ENCODE data around the gene NTN5.
"Not testable (repeated sequence)": the region's sequence is repeated elsewhere in the genome, so short reads cannot be mapped to it uniquely, and the experiment has no call there.

The NTN5 gene

GRCh38 chr19:48703316-48703715, 30.5 kb upstream of the NTN5 start:
- DNase-seq: no peak
- in situ Hi-C loops (cut with MboI; ENCODE audit: low pct_unique_long_range_greater_than_20kb, low sequenced_read_pairs): no loop called here

- DNase-seq: no peak
- in situ Hi-C loops (cut with MboI; ENCODE audit: low pct_unique_long_range_greater_than_20kb, low sequenced_read_pairs): no loop called here
Observed at GRCh38 chr19:48702701-48703100, 29.9 kb upstream of the NTN5 start.

GRCh38 chr19:48698046-48698445, 25.2 kb upstream of the NTN5 start:
- peak; percentile 82 for DNase-seq
- in situ Hi-C loops (cut with MboI; ENCODE audit: low pct_unique_long_range_greater_than_20kb, low sequenced_read_pairs): no loop called here

- no peak for DNase-seq
- in situ Hi-C loops (cut with MboI; ENCODE audit: low pct_unique_long_range_greater_than_20kb, low sequenced_read_pairs): no loop called here
Observed at GRCh38 chr19:48696353-48697010, 23.7 kb upstream of the NTN5 start.

GRCh38 chr19:48695743-48696352, 23.0 kb upstream of the NTN5 start, which contains the start of gene FUT2:
Gene FUT2, plus strand, starts transcription at chr19:48695971. Its CDS starts 6,986 bp downstream, at chr19:48702957.
- in situ Hi-C loops (cut with MboI; ENCODE audit: low pct_unique_long_range_greater_than_20kb, low sequenced_read_pairs): no loop called here
- no peak for DNase-seq

- DNase-seq; in situ Hi-C loops (cut with MboI; ENCODE audit: low pct_unique_long_range_greater_than_20kb, low sequenced_read_pairs): not testable (repeated sequence)
Observed at GRCh38 chr19:48693629-48694028, 20.8 kb upstream of the NTN5 start.

- in situ Hi-C loops (cut with MboI; ENCODE audit: low pct_unique_long_range_greater_than_20kb, low sequenced_read_pairs): no loop called here
Observed at GRCh38 chr19:48689449-48689848, 16.6 kb upstream of the NTN5 start.

GRCh38 chr19:48687776-48688175, 15.0 kb upstream of the NTN5 start:
- no peak for DNase-seq
- in situ Hi-C loops (cut with MboI; ENCODE audit: low pct_unique_long_range_greater_than_20kb, low sequenced_read_pairs): no loop called here

More at GRCh38 chr19:48689449-48689848, 16.6 kb upstream of the NTN5 start:
- DNase-seq: no peak

- in situ Hi-C loops (cut with MboI; ENCODE audit: low pct_unique_long_range_greater_than_20kb, low sequenced_read_pairs); DNase-seq: not testable (repeated sequence)
Observed at GRCh38 chr19:48686637-48687036, 13.8 kb upstream of the NTN5 start.

GRCh38 chr19:48686088-48686487, 13.3 kb upstream of the NTN5 start:
- in situ Hi-C loops (cut with MboI; ENCODE audit: low pct_unique_long_range_greater_than_20kb, low sequenced_read_pairs): no loop called here

GRCh38 chr19:48685583-48685982, 12.8 kb upstream of the NTN5 start:
- DNase-seq: no peak
- in situ Hi-C loops (cut with MboI; ENCODE audit: low pct_unique_long_range_greater_than_20kb, low sequenced_read_pairs): no loop called here

More at GRCh38 chr19:48686088-48686487, 13.3 kb upstream of the NTN5 start:
- DNase-seq: no peak

- in situ Hi-C loops (cut with MboI; ENCODE audit: low pct_unique_long_range_greater_than_20kb, low sequenced_read_pairs): no loop called here
- DNase-seq: no peak
Observed at GRCh38 chr19:48683349-48683748, 10.5 kb upstream of the NTN5 start.

GRCh38 chr19:48681127-48681470, 8.3 kb upstream of the NTN5 start:
- DNase-seq: peak; percentile 90

GRCh38 chr19:48680436-48681126, 7.8 kb upstream of the NTN5 start:
- DNase-seq: no peak
- in situ Hi-C loops (cut with MboI; ENCODE audit: low pct_unique_long_range_greater_than_20kb, low sequenced_read_pairs): no loop called here

More at GRCh38 chr19:48681127-48681470, 8.3 kb upstream of the NTN5 start:
- in situ Hi-C loops (cut with MboI; ENCODE audit: low pct_unique_long_range_greater_than_20kb, low sequenced_read_pairs): no loop called here

GRCh38 chr19:48680006-48680405, 7.2 kb upstream of the NTN5 start:
- DNase-seq; in situ Hi-C loops (cut with MboI; ENCODE audit: low pct_unique_long_range_greater_than_20kb, low sequenced_read_pairs): not testable (repeated sequence)

GRCh38 chr19:48678201-48678600, 5.4 kb upstream of the NTN5 start:
- DNase-seq: no peak
- in situ Hi-C loops (cut with MboI; ENCODE audit: low pct_unique_long_range_greater_than_20kb, low sequenced_read_pairs): no loop called here

- in situ Hi-C loops (cut with MboI; ENCODE audit: low pct_unique_long_range_greater_than_20kb, low sequenced_read_pairs): no loop called here
- no peak for DNase-seq
Observed at GRCh38 chr19:48676887-48677286, 4.1 kb upstream of the NTN5 start.

GRCh38 chr19:48676487-48676886, 3.7 kb upstream of the NTN5 start:
- in situ Hi-C loops (cut with MboI; ENCODE audit: low pct_unique_long_range_greater_than_20kb, low sequenced_read_pairs): no loop called here
- DNase-seq: no peak

- peak; percentile 90 for DNase-seq
- in situ Hi-C loops (cut with MboI; ENCODE audit: low pct_unique_long_range_greater_than_20kb, low sequenced_read_pairs): no loop called here
Observed at GRCh38 chr19:48674921-48675824, 2.4 kb upstream of the NTN5 start.
